HG03432 (cell line): ENCODE data around the gene SLC30A7.

ENCODE experiments used
- ATAC-seq: cut with Tn5 transposase; IDR thresholded peaks from one replicate; pipeline ENCODE4 v1.9.1; 2021; ENCODE audit warnings: mild to moderate bottlenecking, moderate library complexity; ENCODE audit not compliant: unreplicated experiment

Gene SLC30A7

DNA sequence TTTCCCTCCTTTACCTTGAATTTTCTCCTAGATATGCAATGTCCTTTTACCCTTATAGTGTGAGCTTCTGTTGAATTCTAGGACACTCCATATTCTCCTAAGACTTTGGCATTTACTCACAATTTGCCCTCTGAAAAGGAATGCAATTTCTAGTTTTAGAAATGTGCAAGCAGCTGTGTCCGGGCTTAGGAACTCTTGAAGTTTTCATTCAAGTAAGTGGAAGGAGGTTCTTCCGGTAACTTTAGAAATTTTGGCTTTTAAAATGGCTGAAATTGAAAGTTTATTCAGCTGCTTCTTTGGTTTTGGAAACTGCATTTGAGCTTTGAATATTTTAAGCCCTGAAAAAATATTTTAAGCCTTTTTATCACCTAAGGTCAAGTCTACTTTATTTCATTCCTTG is 73.4 kb downstream of the SLC30A7 start:
- no peak for ATAC-seq

DNA sequence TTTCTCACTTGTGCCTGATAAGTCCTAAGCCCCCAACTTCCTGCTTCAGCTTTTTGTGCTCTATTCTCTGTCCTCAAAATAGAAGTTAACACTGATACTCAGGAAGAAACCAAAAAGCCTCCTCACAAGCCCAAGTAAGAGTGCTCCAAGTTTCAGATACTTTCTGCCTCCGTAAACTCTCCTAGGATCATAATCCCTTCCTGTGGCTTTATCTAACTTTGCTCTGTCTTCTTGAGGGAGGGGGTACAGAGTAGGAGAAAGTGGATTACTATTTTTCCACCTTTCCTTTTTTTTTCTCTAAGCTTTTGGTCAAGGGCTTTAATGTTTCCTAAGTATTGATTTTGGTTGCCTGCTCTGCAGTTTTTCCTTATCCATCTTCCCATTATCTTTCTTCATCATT is 75.1 kb downstream of the SLC30A7 start:
- ATAC-seq = no peak

DNA sequence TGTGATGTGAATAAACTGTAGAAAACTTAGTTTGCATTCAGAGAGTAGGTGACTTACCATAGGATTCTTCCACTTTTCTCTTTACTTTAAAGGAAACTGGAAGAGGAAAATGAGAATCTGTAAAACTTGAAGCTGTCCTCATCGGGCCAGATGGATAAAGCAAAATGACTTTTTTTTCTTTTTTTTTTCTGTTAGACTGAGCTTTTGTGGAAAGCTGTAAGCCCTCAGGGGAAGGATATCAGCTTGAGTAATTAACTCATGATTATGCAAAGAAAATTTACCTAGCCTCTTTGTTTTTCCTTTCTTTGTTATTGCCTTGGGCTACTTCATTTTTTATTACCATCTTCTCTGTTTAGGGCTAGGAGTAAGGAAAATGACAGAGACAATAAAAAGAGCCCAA is 76.3 kb downstream of the SLC30A7 start:
- ATAC-seq = no peak

DNA sequence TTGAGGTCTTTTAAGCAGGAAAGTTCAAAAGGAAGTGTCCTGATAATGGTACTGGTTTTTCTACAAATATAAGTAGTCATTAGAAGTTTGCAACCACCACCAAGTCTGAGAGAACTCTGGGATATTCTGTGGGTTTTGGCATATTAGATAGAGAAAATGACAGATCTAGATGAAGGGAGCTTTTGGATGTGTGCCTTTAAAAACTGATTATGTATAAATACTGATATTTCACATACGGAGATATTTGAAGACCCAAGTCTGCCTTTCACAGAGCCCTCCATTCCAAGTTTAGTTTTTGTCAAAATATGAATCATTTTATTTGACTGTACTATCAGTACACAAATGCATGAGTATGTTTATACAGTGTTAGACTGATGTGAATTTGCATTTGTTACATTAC is 81.0 kb downstream of the SLC30A7 start:
- ATAC-seq = no peak

DNA sequence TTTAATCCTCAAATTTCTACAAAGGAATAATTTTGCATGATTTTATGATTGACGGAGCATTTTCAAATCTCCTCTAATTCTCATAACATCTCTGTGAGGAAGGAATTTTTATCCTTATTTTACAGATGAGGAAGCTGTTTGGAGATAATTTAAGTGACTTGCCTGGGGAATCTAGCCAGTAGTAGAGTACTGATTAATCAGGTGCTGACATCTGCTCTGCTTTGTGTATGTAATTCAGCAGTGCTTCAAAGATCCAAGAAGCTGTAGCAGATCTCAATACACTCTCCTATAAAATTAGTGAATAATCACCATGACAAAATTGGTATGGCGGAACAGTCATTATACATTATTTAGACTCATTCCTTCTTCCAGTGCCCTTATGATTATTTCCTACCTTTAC is 83.7 kb downstream of the SLC30A7 start:
- ATAC-seq = no peak

DNA sequence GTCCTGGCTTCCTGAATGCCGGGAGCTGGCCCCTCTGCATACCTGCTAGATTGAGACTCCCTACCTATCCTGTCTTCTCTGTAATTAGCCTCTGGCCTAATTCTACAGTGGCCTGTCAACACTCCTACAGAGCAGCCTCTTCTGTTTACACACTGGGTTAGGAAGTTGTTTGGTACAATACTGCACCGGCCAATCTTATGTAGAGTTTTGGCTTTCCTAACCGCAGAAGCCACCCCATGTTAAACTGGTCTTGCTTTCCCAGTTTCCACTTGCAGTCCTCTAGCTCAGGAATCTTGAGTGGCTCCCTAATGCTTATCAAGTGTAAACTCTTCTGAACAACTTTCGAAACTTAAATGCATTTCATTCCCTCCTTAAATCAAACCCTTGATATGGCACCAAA is 86.9 kb downstream of the SLC30A7 start:
- no peak for ATAC-seq

DNA sequence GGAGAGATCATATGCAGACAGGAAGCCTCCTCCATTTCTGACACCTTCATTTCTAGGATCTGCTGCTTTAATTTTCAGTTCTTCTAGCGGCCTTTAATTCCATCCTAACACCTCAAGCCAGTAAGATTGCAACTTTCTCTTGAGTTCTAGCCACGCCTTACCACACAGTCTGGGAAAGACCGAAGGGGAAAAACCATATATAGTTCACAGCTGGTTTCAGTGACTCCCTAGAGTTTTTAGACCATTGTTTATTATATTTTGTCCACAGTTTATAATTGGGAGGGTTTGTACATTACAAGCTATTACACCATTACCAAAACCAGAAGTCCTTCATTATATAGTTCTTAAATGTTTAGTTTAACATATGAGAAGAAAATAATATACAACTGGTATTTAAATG is 92.2 kb downstream of the SLC30A7 start:
- no peak for ATAC-seq

DNA sequence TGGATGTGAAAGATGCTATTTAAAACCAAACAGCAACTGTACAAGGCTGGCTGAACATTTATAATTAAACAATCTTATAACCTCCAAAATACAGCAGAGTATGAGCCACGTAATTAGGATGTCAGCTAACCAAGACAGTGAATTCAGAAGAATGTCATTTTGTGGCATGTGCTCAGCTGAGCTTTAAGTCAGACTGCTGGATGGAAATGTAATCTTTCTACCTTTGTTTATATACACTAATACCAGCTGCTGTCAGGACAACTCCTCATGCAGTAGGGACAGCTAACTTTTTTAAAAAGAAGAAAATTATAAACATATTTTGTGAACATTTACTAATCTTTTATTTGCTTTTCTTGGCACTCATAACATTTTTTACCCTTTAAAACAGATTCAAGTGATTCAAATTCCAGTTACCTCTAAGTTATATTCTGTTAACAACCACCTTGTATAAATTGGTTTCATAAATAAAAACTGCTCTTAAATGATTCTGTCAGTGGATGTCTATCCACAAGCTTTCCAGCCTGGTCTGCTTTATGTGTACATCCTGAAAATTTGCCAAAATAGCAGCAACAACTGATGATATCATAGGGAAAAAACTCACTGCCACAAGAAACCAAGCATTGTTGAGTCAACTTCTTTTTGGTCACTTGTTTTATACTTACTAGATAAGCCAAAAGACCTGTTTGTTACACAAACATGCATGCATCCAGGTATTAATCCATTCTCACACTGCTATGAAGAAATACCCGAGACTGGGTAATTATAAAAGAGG is 93.6 kb downstream of the SLC30A7 start:
- no peak for ATAC-seq

DNA sequence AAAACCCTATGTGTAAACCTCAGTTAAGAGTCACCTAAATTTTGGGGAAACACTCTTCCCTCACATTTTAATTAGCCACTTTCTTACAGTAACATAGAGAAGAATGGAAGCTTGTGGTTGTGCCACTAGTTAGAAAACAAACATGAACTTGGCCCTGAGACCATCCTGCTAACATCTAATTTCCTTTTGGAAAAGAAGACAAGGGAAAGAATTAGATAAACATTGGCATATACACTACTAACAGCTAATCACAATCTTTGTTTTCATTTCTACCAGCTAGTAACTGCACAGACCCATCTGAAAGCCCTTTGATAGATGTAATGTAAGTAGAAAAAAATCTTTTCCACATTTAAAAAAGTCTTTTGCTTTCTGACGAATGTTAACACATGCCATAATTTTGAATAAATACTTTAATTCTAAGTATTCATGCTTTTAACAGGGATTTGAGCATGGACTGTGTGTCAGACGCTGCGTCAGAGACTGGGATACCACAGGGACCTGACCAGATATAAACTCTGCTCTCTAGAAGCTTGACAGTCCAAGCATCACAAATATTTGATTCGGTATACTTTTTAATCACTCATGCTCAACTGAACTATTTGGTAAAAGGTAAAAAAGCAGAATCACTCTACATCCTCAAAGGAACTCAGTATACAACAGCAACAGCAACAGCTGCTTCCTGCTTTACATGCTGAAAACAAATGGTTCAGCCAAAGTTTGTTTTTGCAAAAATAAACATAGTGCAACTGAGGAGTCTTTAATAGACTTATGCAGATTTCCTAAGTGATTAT is 99.5 kb downstream of the SLC30A7 start:
- no peak for ATAC-seq

DNA sequence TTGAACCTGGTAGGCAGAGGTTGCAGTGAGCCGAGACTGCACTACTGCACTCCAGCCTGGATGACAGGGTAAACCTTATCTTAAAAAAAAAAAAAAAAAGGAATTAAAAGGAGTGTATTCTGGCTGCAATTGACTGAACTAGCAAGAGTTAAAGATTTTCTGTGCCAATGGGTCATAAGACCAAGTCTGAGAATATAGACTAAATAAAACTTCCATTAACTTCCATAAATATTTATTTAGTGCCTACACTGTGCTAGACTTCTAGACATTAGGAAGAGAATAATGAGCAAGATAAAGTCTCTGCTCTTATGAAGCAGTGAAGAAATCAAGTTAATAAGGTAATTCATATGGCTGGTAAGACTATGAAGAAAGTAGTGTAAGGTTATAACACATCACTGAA is 102.5 kb downstream of the SLC30A7 start:
- ATAC-seq = no peak

DNA sequence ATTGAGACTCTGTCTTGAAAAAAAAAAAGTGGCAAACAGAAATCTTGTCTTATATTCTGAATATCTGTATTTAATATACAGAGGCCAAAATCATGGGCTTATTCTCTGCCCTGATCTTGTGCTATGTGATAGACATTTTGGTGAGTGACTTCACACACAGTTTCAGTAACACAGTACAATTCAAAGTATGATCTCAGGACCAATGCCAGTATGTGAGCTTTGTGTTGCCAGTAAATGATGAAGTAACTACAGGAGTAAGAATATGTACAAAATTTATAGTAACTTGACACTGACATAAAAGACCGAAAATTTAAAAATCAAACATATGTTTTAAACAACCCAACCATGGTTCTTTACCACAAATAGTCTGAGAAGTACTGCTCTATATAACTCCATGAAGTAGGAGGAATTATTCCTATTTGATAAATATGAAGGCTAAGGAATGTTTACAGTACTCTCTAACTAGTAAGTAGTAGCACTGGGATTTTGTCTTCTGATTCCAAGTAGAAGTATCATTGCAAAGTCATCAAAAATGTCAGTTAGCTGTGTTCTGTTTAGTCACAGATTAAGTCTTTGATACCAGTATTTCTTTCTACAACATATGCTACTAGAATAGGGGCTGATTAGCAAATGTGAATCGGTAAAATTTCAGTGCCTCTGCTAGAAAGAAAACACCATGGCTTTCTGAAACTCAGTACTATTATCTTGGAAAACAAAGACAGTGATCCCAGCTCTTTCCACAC is 104.4 kb downstream of the SLC30A7 start:
- ATAC-seq = no peak

DNA sequence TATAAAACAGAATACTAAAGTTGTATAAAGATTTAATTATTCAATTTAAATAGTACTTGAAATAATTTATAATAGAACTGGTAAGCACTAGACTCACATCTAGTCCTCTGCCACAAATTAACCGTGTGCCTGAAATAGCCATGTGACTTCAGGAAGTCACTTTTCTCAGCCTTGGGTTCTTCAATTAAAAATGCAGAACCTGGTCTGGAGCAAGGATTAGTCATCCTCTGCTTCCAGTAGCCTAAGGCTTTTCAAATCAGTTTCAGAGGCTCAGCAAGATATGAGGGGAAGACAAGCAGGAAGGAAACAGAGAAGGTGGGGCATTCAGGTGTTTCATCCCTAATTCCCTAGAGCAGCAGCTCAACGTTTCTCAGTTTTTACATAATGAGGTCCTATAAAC is 106.7 kb downstream of the SLC30A7 start:
- peak; percentile 49 for ATAC-seq

DNA sequence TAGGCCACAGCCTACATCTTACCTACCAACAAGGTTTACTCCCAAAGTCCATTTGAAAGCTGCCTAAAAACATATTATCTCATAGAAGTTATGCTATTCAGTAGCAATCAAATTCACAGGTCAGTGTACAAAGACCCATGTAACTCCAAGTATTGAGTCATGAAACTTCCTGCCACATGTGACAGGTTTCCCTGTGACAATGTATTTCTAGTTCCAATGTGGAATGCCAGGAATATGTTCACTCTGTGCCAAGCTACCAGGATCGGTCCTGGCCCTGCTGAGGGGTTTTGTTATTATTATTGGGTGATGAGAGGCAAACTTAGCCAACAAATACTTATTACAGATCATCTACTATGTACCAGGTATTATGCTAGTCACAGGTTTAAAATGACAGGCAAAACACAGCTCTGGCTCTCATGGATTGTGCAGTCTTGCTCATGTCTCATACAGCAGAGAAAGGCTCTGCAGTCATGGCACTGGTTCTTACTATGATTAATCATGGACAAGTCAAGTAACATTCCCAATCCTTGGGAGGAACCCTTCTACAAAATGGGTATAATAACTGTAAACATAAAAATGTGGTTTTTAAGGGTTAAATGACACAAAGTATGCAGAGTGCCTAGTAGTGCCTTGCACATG is 107.2 kb downstream of the SLC30A7 start:
- peak; percentile 23 for ATAC-seq

DNA sequence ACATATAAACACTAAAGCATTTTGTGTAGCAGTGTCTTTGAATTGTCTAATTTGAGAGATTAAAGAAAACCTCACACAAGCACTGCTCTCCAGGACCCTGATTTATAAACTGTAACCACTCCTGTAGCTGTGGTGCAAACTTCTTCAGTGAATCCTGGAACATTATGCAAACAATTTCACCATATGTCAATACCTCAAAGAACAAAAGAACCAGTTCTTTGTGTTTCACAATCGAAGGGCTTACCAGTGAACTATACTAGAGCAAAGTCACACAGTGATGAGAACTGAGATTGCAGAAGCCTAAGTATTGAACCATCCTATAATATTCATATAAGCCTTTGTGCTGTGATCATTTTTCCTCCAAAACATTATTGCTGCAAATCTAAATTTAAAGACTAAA is 108.2 kb downstream of the SLC30A7 start:
- peak; percentile 66 for ATAC-seq

DNA sequence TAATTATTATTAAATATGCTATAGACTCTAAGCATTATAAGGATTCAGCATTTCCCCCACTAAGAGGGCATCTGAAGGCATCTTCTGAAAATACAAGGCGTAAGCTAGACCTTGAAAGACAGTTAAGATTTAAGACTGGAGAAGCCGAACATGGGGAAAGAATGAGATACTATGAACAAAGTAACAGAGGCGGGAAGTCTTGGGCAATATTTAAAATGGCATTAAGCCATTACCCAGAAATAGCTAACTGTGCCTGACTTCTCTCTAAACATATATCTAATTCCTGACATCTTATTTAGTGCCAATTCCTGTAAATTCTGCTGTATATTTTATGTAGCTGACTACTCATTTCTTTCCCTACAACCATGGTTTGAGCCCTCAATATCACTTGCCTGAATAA is 108.8 kb downstream of the SLC30A7 start:
- no peak for ATAC-seq

DNA sequence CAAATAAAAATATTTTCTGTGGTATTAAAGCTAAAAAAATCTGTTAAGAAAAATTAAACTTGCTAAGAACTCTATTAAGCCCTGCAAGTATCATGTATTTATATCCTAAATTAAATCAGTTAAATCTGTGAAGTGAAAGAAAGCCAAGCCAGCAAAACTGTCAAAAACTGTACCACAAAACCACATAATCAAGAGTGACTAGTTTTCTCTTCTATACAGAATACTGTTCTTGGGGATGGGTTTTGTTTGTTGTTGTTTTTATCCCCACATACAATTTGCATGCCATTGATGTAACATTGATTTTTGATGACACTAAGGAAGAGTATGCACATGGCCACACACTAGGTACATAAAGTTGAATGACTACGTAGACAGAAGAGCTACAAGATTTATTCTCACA is 109.3 kb downstream of the SLC30A7 start:
- no peak for ATAC-seq

DNA sequence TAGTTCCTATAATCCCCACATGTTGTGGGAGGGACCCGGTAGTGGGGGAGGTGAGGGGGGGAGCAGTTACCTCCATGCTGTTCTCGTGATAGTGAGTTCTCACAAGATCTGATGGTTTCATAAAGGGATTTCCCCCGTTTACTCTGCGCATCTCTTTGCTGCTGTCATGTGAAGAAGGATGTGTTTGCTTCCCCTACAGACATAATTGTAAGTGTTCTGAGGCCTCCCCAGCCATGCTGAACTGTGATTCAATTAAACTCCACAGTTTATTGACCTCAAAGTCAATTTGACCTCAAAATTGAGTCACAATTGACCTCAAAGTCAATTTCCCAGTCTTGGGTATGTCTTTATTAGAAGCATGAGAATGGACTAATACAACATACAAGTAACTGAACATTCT is 110.0 kb downstream of the SLC30A7 start:
- no peak for ATAC-seq

DNA sequence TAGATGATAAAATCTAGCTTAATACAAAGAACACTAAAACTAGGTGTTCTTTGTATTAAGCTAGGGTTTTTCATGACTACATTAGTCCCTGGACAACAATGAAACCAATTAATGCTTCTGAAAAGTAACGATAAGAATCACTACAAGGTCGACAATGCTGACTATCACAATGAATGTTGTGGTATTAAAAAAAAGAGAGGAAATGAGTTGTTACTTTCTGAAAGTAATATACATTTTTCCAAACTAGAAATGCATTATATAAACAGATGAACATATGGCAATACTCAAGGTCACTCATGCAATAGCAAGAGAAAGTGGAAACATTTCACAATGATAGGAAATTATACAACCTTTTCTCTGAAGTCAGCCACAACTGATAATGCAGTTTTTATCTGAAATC is 110.7 kb downstream of the SLC30A7 start:
- ATAC-seq = no peak

DNA sequence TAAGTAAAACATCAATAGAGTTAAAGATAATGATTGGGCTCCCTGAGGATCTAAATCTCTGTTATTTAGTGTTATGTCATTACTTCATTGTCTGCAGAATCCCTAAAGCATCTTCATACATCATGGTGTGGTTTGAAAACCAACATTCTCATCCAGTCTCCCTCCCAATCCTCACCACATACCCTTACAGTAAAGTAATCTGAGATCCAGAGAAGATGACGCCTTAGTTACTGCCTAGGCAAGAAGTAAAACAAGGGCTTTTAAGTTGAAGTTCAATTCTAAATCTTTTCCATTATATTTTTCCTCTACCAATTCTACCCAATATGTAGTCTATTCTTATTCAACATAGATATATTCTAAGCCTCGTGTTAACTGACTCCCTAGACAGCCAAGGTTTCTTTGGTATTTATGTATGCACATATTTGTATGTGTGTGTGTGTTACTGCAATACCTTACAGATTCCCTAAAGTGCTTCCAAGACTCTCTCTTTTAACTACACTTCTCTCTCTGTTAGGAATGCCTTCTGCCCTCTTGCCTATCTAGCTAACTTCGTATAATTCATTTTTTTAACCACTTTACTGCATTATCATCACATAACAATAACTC is 112.4 kb downstream of the SLC30A7 start:
- no peak for ATAC-seq

DNA sequence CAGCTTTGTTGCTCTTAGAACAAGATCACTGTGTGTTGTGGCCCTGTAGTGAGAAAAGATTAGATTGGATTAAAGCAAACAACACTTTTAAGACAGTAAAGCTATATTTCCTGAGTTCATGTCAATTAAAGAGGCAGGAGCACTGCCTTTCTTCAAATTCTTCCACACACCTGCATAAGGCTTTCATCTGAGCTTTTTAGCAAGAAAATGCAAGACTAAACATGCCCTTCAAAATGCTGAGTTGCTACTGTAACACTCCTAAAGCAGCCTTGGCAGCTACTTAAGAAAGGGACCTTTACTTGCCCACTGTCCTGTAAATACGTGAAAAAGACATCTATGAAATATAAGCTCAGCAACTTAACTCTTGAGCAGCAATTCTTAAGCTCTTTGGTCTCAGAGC is 117.9 kb downstream of the SLC30A7 start:
- ATAC-seq = no peak

DNA sequence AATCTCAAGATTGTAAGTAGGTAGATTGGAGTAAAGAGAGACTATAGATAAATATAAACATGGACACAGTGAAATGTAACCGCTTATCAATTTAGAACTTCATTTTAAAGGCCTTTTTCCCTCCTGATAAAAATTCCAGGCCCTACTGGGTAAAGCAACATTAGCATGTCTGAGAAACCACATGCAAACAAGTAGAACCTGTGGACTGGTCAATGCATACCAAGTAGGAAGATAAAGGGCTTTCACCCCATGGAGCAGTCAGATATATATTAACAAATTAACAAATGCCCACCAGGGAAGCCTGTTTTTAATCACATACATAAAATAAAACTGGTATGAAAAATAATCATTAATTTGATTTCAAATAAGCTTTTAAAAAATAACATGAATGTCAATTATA is 121.6 kb downstream of the SLC30A7 start:
- no peak for ATAC-seq
